ENCODE measurements around the gene GABRB1.
A peak's percentile ranks its signal among the peaks of the same experiment; 100 is the strongest.

The GABRB1 gene

GRCh38 chr4:47386146-47386545, 354.8 kb downstream of the GABRB1 start:
- DNase-seq (ENCODE audit: low read depth in 2 of 2), result no peak

- DNase-seq (ENCODE audit: low read depth in 2 of 2), result no peak
Measured at GRCh38 chr4:47386561-47387235, 355.3 kb downstream of the GABRB1 start.

GRCh38 chr4:47390428-47391125, 359.2 kb downstream of the GABRB1 start:
- DNase-seq (ENCODE audit: low read depth in 2 of 2), result no peak

GRCh38 chr4:47391256-47391655, 359.9 kb downstream of the GABRB1 start:
- DNase-seq (ENCODE audit: low read depth in 2 of 2), result no peak

- DNase-seq (ENCODE audit: low read depth in 2 of 2), result no peak
Measured at GRCh38 chr4:47406408-47406807, 375.0 kb downstream of the GABRB1 start.

- DNase-seq (ENCODE audit: low read depth in 2 of 2), result no peak
Measured at GRCh38 chr4:47410271-47410670, 378.9 kb downstream of the GABRB1 start.

- no peak for DNase-seq (ENCODE audit: low read depth in 2 of 2)
Measured at GRCh38 chr4:47413521-47413920, 382.2 kb downstream of the GABRB1 start.

GRCh38 chr4:47415719-47416118, 384.4 kb downstream of the GABRB1 start:
- no peak for DNase-seq (ENCODE audit: low read depth in 2 of 2)

- no peak for DNase-seq (ENCODE audit: low read depth in 2 of 2)
Measured at GRCh38 chr4:47418147-47418546, 386.8 kb downstream of the GABRB1 start.

GRCh38 chr4:47419296-47419695, 387.9 kb downstream of the GABRB1 start:
- DNase-seq (ENCODE audit: low read depth in 2 of 2), result no peak

GRCh38 chr4:47425628-47426027, 394.3 kb downstream of the GABRB1 start:
- DNase-seq (ENCODE audit: low read depth in 2 of 2), result no peak

GRCh38 chr4:47427935-47428334, 396.6 kb downstream of the GABRB1 start:
- no peak for DNase-seq (ENCODE audit: low read depth in 2 of 2)

- no peak for DNase-seq (ENCODE audit: low read depth in 2 of 2)
Measured at GRCh38 chr4:47432749-47433148, 401.4 kb downstream of the GABRB1 start.

GRCh38 chr4:47434931-47435330, 403.6 kb downstream of the GABRB1 start:
- DNase-seq (ENCODE audit: low read depth in 2 of 2), result no peak

- no peak for DNase-seq (ENCODE audit: low read depth in 2 of 2)
Measured at GRCh38 chr4:47442980-47443379, 411.6 kb downstream of the GABRB1 start.

- no peak for DNase-seq (ENCODE audit: low read depth in 2 of 2)
Measured at GRCh38 chr4:47444031-47444430, 412.7 kb downstream of the GABRB1 start.

- no peak for DNase-seq (ENCODE audit: low read depth in 2 of 2)
Measured at GRCh38 chr4:47451657-47452056, 420.3 kb downstream of the GABRB1 start.

- DNase-seq (ENCODE audit: low read depth in 2 of 2), result no peak
Measured at GRCh38 chr4:47462799-47463234, 431.4 kb downstream of the GABRB1 start.

GRCh38 chr4:47463235-47463956, 432.0 kb downstream of the GABRB1 start, which contains the start of gene COMMD8:
TSS of gene COMMD8 (minus strand) at chr4:47463702. CDS start at chr4:47463651, 51 bp downstream.
- peak; percentile 95 to 97 for DNase-seq (ENCODE audit: low read depth in 2 of 2)

- no peak for DNase-seq (ENCODE audit: low read depth in 2 of 2)
Measured at GRCh38 chr4:47465004-47465403, 433.6 kb downstream of the GABRB1 start.

- no peak for DNase-seq (ENCODE audit: low read depth in 2 of 2)
Measured at GRCh38 chr4:47466056-47466785, 434.9 kb downstream of the GABRB1 start.

All from stimulated activated CD4-positive, alpha-beta T cell treated with anti-CD3 and anti-CD28 coated beads, Interleukin-4, amount 100 ng/mL, for 48 hours (primary cell).